Activated naive CD8-positive, alpha-beta T cell treated with anti-CD3 and anti-CD28 coated beads, Interleukin-2, amount 10 ng/mL, durations not matched to agents 7 days and 5 days (primary cell): ENCODE data around the gene CCDC122. TPM values are rescaled to one million over a fixed set of nuclear protein-coding genes. Genes with fewer than 3 reads are reported as not detected.

Experiments
- ATAC-seq: fragments of 150-1000 bp; cut with Tn5 transposase; one replicate; pipeline ENCODE4 v1.10.0; 2021; ENCODE audit warnings: low read depth, moderate library complexity
- POLR2A ChIA-PET: fragments of 350-600 bp; sonication (Branson Sonifier 250); formaldehyde crosslinking; loops from one replicate; lab custom pipeline; 2021; ENCODE audit warnings: antibody characterized with exemption; lab: Charles Lee
- DNase-seq: peaks from one replicate; pipeline ENCODE4 v3.0.0; 2021
- H3K27ac Mint-ChIP-seq: one replicate; pipeline ENCODE4 v1.8.0; 2022; ENCODE audit warnings: mild to moderate bottlenecking, mixed read lengths
- H3K27me3 Mint-ChIP-seq: one replicate; pipeline ENCODE4 v1.8.0; 2022; ENCODE audit warnings: mild to moderate bottlenecking, moderate library complexity, mixed read lengths
- H3K36me3 Mint-ChIP-seq: one replicate; pipeline ENCODE4 v1.8.0; 2021; ENCODE audit warnings: mild to moderate bottlenecking, mixed read lengths
- H3K4me1 Mint-ChIP-seq: one replicate; pipeline ENCODE4 v1.8.0; 2021; ENCODE audit warnings: mixed read lengths
- H3K4me3 Mint-ChIP-seq: one replicate; pipeline ENCODE4 v1.8.0; 2022; ENCODE audit warnings: mild to moderate bottlenecking, moderate library complexity, mixed read lengths
- H3K9me3 Mint-ChIP-seq: one replicate; pipeline ENCODE4 v1.8.0; 2021; ENCODE audit warnings: mixed read lengths
- total RNA-seq, 2 experiments: library from RNA; stranded (reverse); gene quantifications; one replicate each; pipeline ENCODE4 v1.2.3, GENCODE V29; 2021

Gene CCDC122
- total RNA-seq, 2 experiments from 2014 or later, result 2.4 to 5.2 TPM

DNA sequence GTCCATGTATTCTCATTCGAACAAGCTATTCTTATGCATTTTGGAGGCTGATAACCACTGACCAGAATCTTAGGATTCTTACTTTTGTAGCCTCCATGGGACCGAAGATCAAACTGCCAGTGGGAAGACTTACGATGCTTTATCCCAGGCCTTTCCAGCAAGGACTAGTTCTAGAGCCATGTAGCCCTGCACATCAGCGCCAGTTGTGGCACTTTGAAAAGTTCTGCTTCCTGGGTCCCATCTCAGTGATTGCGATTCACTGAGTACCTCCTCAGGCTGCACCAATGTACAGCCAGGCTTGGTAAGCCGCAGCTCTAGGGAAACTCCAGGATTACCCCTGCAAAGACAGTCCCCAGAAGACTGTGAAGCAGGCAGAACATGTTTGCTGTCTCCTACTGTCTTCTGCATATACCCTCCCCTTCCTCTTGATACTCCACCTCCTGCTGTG lies 73.8 kb downstream of the CCDC122 start:
- H3K4me1 Mint-ChIP-seq, result no peaks in the 10 kb centered on the region
- ATAC-seq, result no peak
- H3K27me3 Mint-ChIP-seq, result peaks cover 19% of the 10 kb centered on the region
- POLR2A ChIA-PET, result no interaction called here
- H3K9me3 Mint-ChIP-seq, result no peaks in the 10 kb centered on the region
- no peaks in the 10 kb centered on the region for H3K36me3 Mint-ChIP-seq
- no peak overlapping the region for H3K27ac Mint-ChIP-seq
- no peak for DNase-seq
- no peak overlapping the region for H3K4me3 Mint-ChIP-seq

DNA sequence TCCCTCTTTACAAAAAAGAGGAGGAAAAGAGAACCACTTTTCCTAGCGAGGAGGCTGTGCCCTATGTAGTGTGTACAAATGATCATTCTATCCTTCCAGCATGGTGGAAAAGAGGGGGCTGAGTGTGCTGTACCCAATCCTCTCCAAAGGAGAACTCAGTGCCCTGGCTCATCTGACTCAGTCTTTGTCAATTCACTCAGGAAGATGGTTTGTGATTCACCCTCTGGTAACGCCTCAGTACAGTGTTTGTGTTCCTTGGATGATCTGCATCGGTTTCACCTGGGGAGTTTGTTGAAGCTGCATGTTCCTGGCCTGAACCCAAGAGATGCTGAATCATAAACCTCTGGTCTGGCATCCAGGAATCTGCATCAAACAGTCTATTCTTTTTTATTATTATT lies 74.5 kb downstream of the CCDC122 start:
- POLR2A ChIA-PET, result no interaction called here
- H3K27ac Mint-ChIP-seq, result no peak overlapping the region
- no peaks in the 10 kb centered on the region for H3K36me3 Mint-ChIP-seq
- peaks cover 19% of the 10 kb centered on the region for H3K27me3 Mint-ChIP-seq
- H3K9me3 Mint-ChIP-seq, result no peaks in the 10 kb centered on the region
- no peak overlapping the region for H3K4me3 Mint-ChIP-seq
- ATAC-seq (no peak), DNase-seq (no peak)
- no peaks in the 10 kb centered on the region for H3K4me1 Mint-ChIP-seq

DNA sequence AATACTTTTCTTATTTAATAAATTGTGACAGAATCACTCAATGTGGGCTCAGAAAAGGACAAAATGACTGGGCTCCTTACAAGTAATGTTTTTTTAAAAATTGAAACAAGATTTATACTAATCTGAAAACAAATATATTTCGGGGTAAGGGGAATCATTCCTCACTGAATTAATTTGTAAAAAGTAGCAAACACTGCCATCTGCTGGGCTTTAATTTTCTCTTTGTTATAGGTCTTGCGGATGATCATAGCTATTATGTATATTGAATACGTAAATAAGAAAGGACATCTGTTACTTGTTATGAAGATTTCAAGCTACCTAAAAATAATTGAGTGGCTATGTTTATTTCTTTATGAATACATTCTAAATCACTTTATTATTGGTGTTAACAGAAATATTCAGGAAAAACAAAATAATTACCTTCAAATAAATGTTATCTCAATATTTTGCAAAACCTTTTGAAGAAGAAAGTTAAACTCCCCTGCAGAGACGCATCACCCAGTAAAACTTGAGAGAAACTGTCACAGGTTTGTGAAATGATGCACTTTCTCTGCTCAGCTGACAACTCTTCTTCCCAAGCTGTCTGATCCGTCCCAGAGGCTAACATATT lies 75.0 kb downstream of the CCDC122 start:
- H3K36me3 Mint-ChIP-seq, result no peaks in the 10 kb centered on the region
- H3K27ac Mint-ChIP-seq, result no peak overlapping the region
- POLR2A ChIA-PET, result no interaction called here
- no peak for DNase-seq
- H3K4me3 Mint-ChIP-seq, result no peak overlapping the region
- no peak for ATAC-seq
- H3K9me3 Mint-ChIP-seq, result no peaks in the 10 kb centered on the region
- H3K27me3 Mint-ChIP-seq, result peaks cover 19% of the 10 kb centered on the region
- H3K4me1 Mint-ChIP-seq, result no peaks in the 10 kb centered on the region

DNA sequence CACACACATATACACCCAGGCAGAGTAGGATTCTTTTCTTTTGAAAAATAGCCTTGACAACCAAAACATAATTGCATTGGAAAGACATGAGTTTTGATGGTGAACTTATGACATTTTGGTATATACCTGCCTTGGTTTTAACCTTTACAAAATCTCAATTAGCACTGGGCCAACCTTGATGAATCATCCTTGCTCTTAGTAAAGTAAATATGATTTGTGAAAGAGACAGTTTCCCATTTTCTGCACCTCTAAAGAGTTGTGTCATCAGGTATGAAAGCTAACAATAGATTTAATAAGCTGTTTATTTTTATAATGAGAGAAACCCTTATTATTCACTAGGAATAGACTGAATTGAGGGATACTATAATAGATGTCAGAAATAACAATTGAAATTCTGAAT lies 77.0 kb downstream of the CCDC122 start:
- ATAC-seq, result no peak
- Mint-ChIP-seq H3K27me3 (peaks cover 15% of the 10 kb centered on the region), H3K4me3 (no peak overlapping the region), H3K9me3 (no peaks in the 10 kb centered on the region), H3K36me3 (no peaks in the 10 kb centered on the region), H3K27ac (no peak overlapping the region), H3K4me1 (no peaks in the 10 kb centered on the region)
- POLR2A ChIA-PET, result no interaction called here
- no peak for DNase-seq

GRCh38 chr13:43800828-43801227 lies 78.7 kb downstream of the CCDC122 start:
- Mint-ChIP-seq H3K4me3 (no peak overlapping the region), H3K27me3 (peaks cover 10% of the 10 kb centered on the region), H3K27ac (no peak overlapping the region), H3K9me3 (no peaks in the 10 kb centered on the region), H3K4me1 (no peaks in the 10 kb centered on the region), H3K36me3 (no peaks in the 10 kb centered on the region)
- ATAC-seq (no peak), DNase-seq (no peak)
- POLR2A ChIA-PET, result no interaction called here

DNA sequence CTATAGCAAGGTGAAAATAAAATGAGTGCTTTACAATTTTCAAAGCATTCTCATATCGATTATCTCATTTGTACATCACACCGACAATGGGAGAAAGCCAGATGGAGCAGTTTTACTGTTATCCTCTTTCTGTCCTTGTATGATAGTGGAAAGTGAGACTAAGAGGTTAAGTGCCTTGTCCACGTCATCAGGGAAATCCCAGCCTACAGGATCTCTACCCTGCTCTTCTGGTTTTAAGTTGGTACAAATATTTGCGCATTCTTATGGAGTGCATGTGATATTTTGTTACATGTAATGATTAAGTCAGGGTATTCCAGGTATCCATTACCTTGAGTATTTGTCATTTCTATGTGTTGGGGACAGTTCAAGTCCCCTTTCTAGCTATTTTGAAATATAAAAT lies 80.3 kb downstream of the CCDC122 start:
- DNase-seq (no peak), ATAC-seq (no peak)
- no peaks in the 10 kb centered on the region for H3K9me3 Mint-ChIP-seq
- no peaks in the 10 kb centered on the region for H3K4me1 Mint-ChIP-seq
- H3K27ac Mint-ChIP-seq, result no peak overlapping the region
- H3K36me3 Mint-ChIP-seq, result no peaks in the 10 kb centered on the region
- POLR2A ChIA-PET, result no interaction called here
- H3K27me3 Mint-ChIP-seq, result peaks cover 14% of the 10 kb centered on the region
- no peak overlapping the region for H3K4me3 Mint-ChIP-seq

GRCh38 chr13:43797869-43798268 lies 81.7 kb downstream of the CCDC122 start:
- H3K4me3 Mint-ChIP-seq, result no peak overlapping the region
- no peaks in the 10 kb centered on the region for H3K36me3 Mint-ChIP-seq
- H3K27me3 Mint-ChIP-seq, result peaks cover 14% of the 10 kb centered on the region
- H3K27ac Mint-ChIP-seq, result no peak overlapping the region
- no peaks in the 10 kb centered on the region for H3K9me3 Mint-ChIP-seq
- H3K4me1 Mint-ChIP-seq, result no peaks in the 10 kb centered on the region
- ATAC-seq, result no peak
- POLR2A ChIA-PET, result no interaction called here
- DNase-seq, result no peak

DNA sequence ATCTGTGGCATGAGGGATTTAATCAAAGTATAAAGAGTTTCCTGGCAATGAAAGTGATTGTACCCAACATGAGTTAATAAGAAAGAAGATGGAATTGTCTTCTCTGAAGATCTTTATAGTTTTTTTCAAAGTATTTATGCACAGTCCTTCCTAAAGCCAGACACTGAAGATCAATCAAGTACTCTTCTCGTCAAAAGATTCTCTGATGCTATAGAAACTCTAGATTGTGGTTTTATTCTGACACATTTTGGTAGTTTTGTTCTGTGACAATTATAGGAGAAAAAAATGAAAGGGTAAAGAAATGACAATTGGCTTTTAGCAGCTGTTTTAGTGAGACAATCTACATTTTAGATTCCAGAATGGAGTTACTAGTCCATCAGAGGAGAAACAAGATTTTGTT lies 82.4 kb downstream of the CCDC122 start:
- Mint-ChIP-seq H3K9me3 (no peaks in the 10 kb centered on the region), H3K36me3 (no peaks in the 10 kb centered on the region), H3K4me3 (no peak overlapping the region), H3K27ac (no peak overlapping the region), H3K27me3 (peaks cover 18% of the 10 kb centered on the region), H3K4me1 (no peaks in the 10 kb centered on the region)
- DNase-seq, result no peak
- POLR2A ChIA-PET, result no interaction called here
- ATAC-seq, result no peak

- Mint-ChIP-seq H3K27ac (no peak overlapping the region), H3K4me1 (no peaks in the 10 kb centered on the region), H3K36me3 (no peaks in the 10 kb centered on the region), H3K4me3 (no peak overlapping the region), H3K27me3 (peaks cover 30% of the 10 kb centered on the region), H3K9me3 (no peaks in the 10 kb centered on the region)
- ATAC-seq, result no peak
- POLR2A ChIA-PET, result no interaction called here
- DNase-seq, result no peak
These were observed 85.1 kb downstream of the CCDC122 start for GRCh38 chr13:43794416-43794815.

DNA sequence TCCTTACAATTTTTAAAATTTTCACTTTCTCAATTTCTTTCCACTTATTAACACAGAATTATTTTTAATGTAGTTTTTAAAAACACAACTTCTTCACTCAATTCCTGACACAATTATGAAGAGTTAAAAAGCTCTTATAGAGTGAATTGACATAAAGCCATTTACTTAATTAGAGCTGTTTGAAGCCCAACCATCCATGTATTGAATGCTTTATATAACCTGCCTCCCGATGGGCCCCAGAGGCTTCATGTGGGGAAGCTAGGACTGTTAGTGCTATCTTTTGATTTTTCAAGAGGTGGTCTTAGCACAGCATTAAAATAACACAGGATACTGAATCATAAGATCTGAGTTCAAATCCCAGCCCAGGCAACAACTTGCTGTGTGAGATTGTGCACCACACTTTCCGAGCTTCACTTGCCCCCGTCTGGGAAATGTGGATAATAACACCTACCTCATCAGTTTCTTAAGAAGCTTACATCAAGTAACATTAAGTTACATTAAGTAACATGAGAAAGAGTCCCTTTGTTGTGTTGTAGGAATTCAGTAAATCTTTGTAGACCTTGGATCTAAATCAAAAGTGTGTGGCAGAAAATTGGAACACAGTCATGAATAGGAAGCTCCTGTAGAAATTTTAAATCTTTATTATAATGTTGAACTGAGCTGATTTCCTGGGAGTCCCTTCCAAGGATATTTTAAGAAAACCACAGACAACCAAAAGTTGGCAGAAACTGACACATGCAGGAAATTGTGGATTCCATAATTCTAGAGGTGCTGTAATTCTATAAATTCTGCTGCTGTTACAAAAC lies 87.3 kb downstream of the CCDC122 start:
- no peaks in the 10 kb centered on the region for H3K9me3 Mint-ChIP-seq
- POLR2A ChIA-PET, result no interaction called here
- H3K4me1 Mint-ChIP-seq, result peaks cover 4% of the 10 kb centered on the region
- no peak for DNase-seq
- no peak overlapping the region for H3K27ac Mint-ChIP-seq
- no peak overlapping the region for H3K4me3 Mint-ChIP-seq
- no peak for ATAC-seq
- no peaks in the 10 kb centered on the region for H3K36me3 Mint-ChIP-seq
- peaks cover 43% of the 10 kb centered on the region for H3K27me3 Mint-ChIP-seq

DNA sequence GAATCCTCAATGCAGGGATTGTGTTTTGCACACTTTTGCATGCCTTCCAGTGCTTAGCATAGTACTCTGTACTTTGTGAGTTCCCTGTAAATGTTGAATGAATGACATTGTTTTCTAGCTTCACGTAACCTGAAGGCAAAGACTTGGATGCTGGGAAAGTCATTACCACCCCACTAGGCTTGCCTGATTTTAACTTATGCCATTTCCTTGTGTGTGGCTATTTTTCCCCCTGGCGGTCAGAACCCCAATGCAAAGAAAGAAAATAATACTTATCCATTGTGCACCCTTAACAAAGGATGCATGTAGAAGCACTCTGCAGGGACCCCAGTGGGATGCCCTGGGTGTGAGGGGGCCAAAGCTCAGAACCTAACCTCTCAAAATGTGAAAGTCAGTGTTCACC lies 91.5 kb downstream of the CCDC122 start:
- Mint-ChIP-seq H3K27me3 (peaks cover 57% of the 10 kb centered on the region), H3K36me3 (no peaks in the 10 kb centered on the region), H3K4me3 (peak overlapping the region; percentile 67), H3K9me3 (no peaks in the 10 kb centered on the region), H3K4me1 (peaks cover 9% of the 10 kb centered on the region), H3K27ac (no peak overlapping the region)
- no peak for DNase-seq
- POLR2A ChIA-PET, result no interaction called here
- ATAC-seq, result no peak

GRCh38 chr13:43787518-43787891 lies 92.0 kb downstream of the CCDC122 start:
- DNase-seq (no peak), ATAC-seq (no peak)
- POLR2A ChIA-PET, result no interaction called here
- Mint-ChIP-seq H3K27me3 (peaks cover 57% of the 10 kb centered on the region), H3K4me3 (peak overlapping the region; percentile 67), H3K4me1 (peaks cover 9% of the 10 kb centered on the region), H3K36me3 (no peaks in the 10 kb centered on the region), H3K27ac (no peak overlapping the region), H3K9me3 (no peaks in the 10 kb centered on the region)

GRCh38 chr13:43786766-43787517 lies 92.6 kb downstream of the CCDC122 start, which contains the start of gene ENOX1:
Gene ENOX1, minus strand, starts transcription at chr13:43786972.
- H3K4me3 Mint-ChIP-seq, result peak within 1 kb of the TSS; percentile 85
- DNase-seq (peak; percentile 49), ATAC-seq (peak; percentile 58)
- no peak within 1 kb of the TSS for H3K27ac Mint-ChIP-seq
- POLR2A ChIA-PET, result no interaction called here
- peaks cover 53% of the 10 kb centered on the region for H3K27me3 Mint-ChIP-seq
- no peaks in the 10 kb centered on the region for H3K9me3 Mint-ChIP-seq
- H3K4me1 Mint-ChIP-seq, result peaks cover 9% of the 10 kb centered on the region
- no peaks in the 10 kb centered on the region for H3K36me3 Mint-ChIP-seq

DNA sequence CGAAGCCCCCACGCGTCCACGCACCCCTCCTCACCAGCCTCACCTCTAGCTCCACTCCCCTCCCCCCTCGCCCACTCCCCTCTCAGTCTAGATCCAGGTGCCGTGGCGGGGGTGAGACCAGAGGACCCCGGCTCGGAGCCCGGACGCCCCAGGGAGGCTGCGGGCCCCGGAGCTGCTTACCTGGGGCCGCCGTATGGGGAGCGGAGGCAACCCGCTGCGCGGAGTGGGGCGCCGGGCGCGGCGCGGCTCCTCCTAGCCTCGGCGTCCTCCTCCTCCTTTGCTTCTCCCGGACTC lies 93.1 kb downstream of the CCDC122 start:
- peaks cover 58% of the 10 kb centered on the region for H3K27me3 Mint-ChIP-seq
- H3K27ac Mint-ChIP-seq, result no peak overlapping the region
- POLR2A ChIA-PET, result no interaction called here
- H3K36me3 Mint-ChIP-seq, result no peaks in the 10 kb centered on the region
- no peaks in the 10 kb centered on the region for H3K9me3 Mint-ChIP-seq
- ATAC-seq, result no peak
- DNase-seq, result peak; percentile 48
- H3K4me1 Mint-ChIP-seq, result peaks cover 9% of the 10 kb centered on the region
- H3K4me3 Mint-ChIP-seq, result peak overlapping the region; percentile 72
